Gastroesophageal sphincter (tissue), 4 donors: ENCODE results near the gene RBM15. TPM values are rescaled to one million over a fixed set of nuclear protein-coding genes. Genes with fewer than 3 reads are reported as not detected.

Source experiments
- ATAC-seq: fragments of 150-250 bp; one replicate; pipeline ENCODE4 v1.9.1; 2016; ENCODE audit warnings: mild to moderate bottlenecking, moderate library complexity
- H3K27ac ChIP-seq, 4 donors: fragments of 200-600 bp; sonication (generic) in 3 of 4; 1 replicate in 3 of 4; 2 replicates in 1 of 4; pipeline ENCODE4 v1.5.1; 2016 to 2019
- H3K27me3 ChIP-seq: fragments of 200-600 bp; sonication (generic); one replicate; pipeline ENCODE4 v1.5.1; 2019
- H3K36me3 ChIP-seq, 2 donors: fragments of 200-600 bp; sonication (generic); one replicate each; pipeline ENCODE4 v1.5.1; 2019; ENCODE audit warnings: control low read depth in 1 of 2
- H3K4me1 ChIP-seq, 3 donors: fragments of 200-600 bp; sonication (generic); 1 replicate in 2 of 3; 2 replicates in 1 of 3; pipeline ENCODE4 v1.5.1; 2016 to 2019; ENCODE audit warnings: control low read depth in 2 of 3
- H3K4me3 ChIP-seq, 2 donors: fragments of 200-600 bp; sonication (generic); one replicate each; pipeline ENCODE4 v1.5.1; 2019; ENCODE audit warnings: mild to moderate bottlenecking in 1 of 2, moderate library complexity in 1 of 2
- H3K9me3 ChIP-seq, 3 donors: fragments of 200-600 bp; sonication (generic); one replicate each; pipeline ENCODE4 v1.5.1; 2017 to 2019; ENCODE audit warnings: control low read depth in 2 of 3
- CTCF ChIP-seq, 4 experiments: fragments of 200-600 bp in 2 of 4; fragments of 450-650 bp in 2 of 4; sonication (generic) in 1 of 4; IDR thresholded peaks; one replicate each; pipeline ENCODE4 v1.5.1; 2017 to 2019; ENCODE audit warnings: antibody characterized with exemption in 4 of 4, mild to moderate bottlenecking in 2 of 4, moderate library complexity in 2 of 4
- EP300 ChIP-seq: sonication (generic); formaldehyde crosslinking; IDR thresholded peaks from one replicate; pipeline ENCODE4 v1.6.1; 2017; ENCODE audit warnings: antibody characterized with exemption, mild to moderate bottlenecking
- POLR2A ChIP-seq, 2 donors: fragments of 450-650 bp; IDR thresholded peaks; one replicate each; pipeline ENCODE4 v1.6.1; 2017; ENCODE audit warnings: antibody characterized with exemption in 2 of 2, mild to moderate bottlenecking in 2 of 2, moderate library complexity in 1 of 2
- POLR2AphosphoS5 ChIP-seq: sonication (generic); formaldehyde crosslinking; IDR thresholded peaks from one replicate; pipeline ENCODE4 v1.6.1; 2017; ENCODE audit warnings: antibody characterized with exemption
- WGBS, 2 donors: methylation state at CpG; one replicate each; pipeline ENCODE4 v1.1.5; 2018; ENCODE audit warnings: low coverage in 1 of 2; 5-methylcytosine and 5-hydroxymethylcytosine counted together
- total RNA-seq, 4 donors: library from RNA; depleted of rRNA; stranded (reverse); fragments of >200 nt; gene quantifications; one replicate each; pipeline ENCODE4 v1.1.0, GENCODE V29; 2016

Gene RBM15
- total RNA-seq, 4 donors from 2014 or later: 16.7 to 36.9 (median 30.2) TPM

- TF ChIP-seq CTCF (IDR thresholded peaks at IDR 0.05): no peak
- H3K27me3 ChIP-seq: no peaks in the 10 kb centered on the region
- H3K27ac ChIP-seq: no peak overlapping the region
- 88% methylated on average over 1 of the region's 1 CpG; no CpG with 5 or more reads in 1 of the 2 donors for WGBS, 2 donors
- H3K4me3 ChIP-seq: no peak overlapping the region
- H3K4me1 ChIP-seq: peaks cover 3 to 33% (median 5%) of the 10 kb centered on the region in 3 donors
- H3K36me3 ChIP-seq: peaks cover 0 to 53% of the 10 kb centered on the region in 2 donors
- no peak for ATAC-seq
- H3K9me3 ChIP-seq: no peaks in the 10 kb centered on the region
Measured at GRCh38 chr1:110387048-110387754, 48.0 kb downstream of the RBM15 start.

GRCh38 chr1:110390096-110390495 lies 50.9 kb downstream of the RBM15 start:
- Histone ChIP-seq H3K4me3 (peak overlapping the region; percentile 34 to 44), H3K36me3 (peaks cover 0 to 40% of the 10 kb centered on the region in 2 donors), H3K27ac (peak overlapping the region; percentile 68 to 77 (median 76)), H3K4me1 (peaks cover 3 to 34% (median 5%) of the 10 kb centered on the region in 3 donors), H3K9me3 (no peaks in the 10 kb centered on the region), H3K27me3 (no peaks in the 10 kb centered on the region)
- TF ChIP-seq POLR2AphosphoS5 (peak; percentile 59), CTCF (IDR thresholded peaks at IDR 0.05) (no peak), EP300 (no peak)
- peak; percentile 88 for ATAC-seq
- WGBS, 2 donors: 39 to 50% methylated on average over 6 of the region's 6 CpGs

- Histone ChIP-seq H3K36me3 (peaks cover 0 to 41% of the 10 kb centered on the region in 2 donors), H3K27ac (peak within 1 kb of the TSS; percentile 68 to 77 (median 76)), H3K4me3 (peak within 1 kb of the TSS; percentile 34 to 44), H3K27me3 (no peaks in the 10 kb centered on the region), H3K9me3 (no peaks in the 10 kb centered on the region), H3K4me1 (peaks cover 3 to 34% (median 5%) of the 10 kb centered on the region in 3 donors)
- ATAC-seq: peak; percentile 79
- peak in 1 of 2 donors; percentile 15 for TF ChIP-seq POLR2A (IDR thresholded peaks at IDR 0.05)
- TF ChIP-seq CTCF (IDR thresholded peaks at IDR 0.05): no peak
- peak; percentile 62 for TF ChIP-seq POLR2AphosphoS5
- WGBS, 2 donors: 19 to 31% methylated on average over 8 of the region's 8 CpGs
Measured at GRCh38 chr1:110390692-110391245, 51.6 kb downstream of the RBM15 start, which contains the start of gene SLC16A4. Gene SLC16A4, minus strand, starts transcription at chr1:110391026. Its CDS starts 1,703 bp downstream, at chr1:110389323.

- H3K27me3 ChIP-seq: no peaks in the 10 kb centered on the region
- peaks cover 0 to 47% of the 10 kb centered on the region in 2 donors for H3K36me3 ChIP-seq
- TF ChIP-seq CTCF (IDR thresholded peaks at IDR 0.05) (no peak), POLR2AphosphoS5 (peak; percentile 5), EP300 (no peak)
- 46 to 66% methylated on average over 2 of the region's 2 CpGs for WGBS, 2 donors
- peaks cover 3 to 34% (median 5%) of the 10 kb centered on the region in 3 donors for H3K4me1 ChIP-seq
- no peak overlapping the region for H3K27ac ChIP-seq
- H3K9me3 ChIP-seq: no peaks in the 10 kb centered on the region
- ATAC-seq: no peak
- no peak overlapping the region for H3K4me3 ChIP-seq
Measured at GRCh38 chr1:110393286-110393685, 54.1 kb downstream of the RBM15 start.
